GM23338 (cell line): ENCODE measurements around the gene EMC1. TPM values are rescaled to one million over a fixed set of nuclear protein-coding genes. Genes with fewer than 3 reads are reported as not detected.

Experiments
- ATAC-seq: fragments of 200-7000 bp; cut with Tn5 transposase; 3 replicates; pipeline ENCODE4 v1.9.1; 2020
- DNase-seq: peaks from one replicate; pipeline ENCODE4 v3.0.0-alpha.2; 2015; ENCODE audit warnings: low spot score
- H2AFZ ChIP-seq: fragments of 200-600 bp; sonication (generic); 2 replicates; pipeline ENCODE4 v1.8.0; 2016; ENCODE audit warnings: antibody characterized with exemption, mild to moderate bottlenecking, moderate library complexity
- H3F3A ChIP-seq: fragments of 200-600 bp; sonication (generic); replicated peaks from 2 replicates; pipeline ENCODE4 v1.8.0; 2017; ENCODE audit warnings: antibody characterized with exemption, mixed run types, low read depth
- H3K27ac ChIP-seq: fragments of 200-600 bp; sonication (generic); 2 replicates; pipeline ENCODE4 v1.6.1; 2016; ENCODE audit warnings: low read depth
- H3K27me3 ChIP-seq: fragments of 200-600 bp; sonication (generic); 2 replicates; pipeline ENCODE4 v1.8.0; 2016; ENCODE audit warnings: mild to moderate bottlenecking, mixed run types, moderate library complexity; ENCODE audit not compliant: insufficient read depth
- H3K36me3 ChIP-seq: fragments of 200-600 bp; sonication (generic); 2 replicates; pipeline ENCODE4 v1.8.0; 2016; ENCODE audit warnings: mild to moderate bottlenecking; ENCODE audit not compliant: insufficient read depth
- H3K4me1 ChIP-seq: fragments of 200-600 bp; sonication (generic); 2 replicates; pipeline ENCODE4 v1.8.0; 2016; ENCODE audit warnings: mild to moderate bottlenecking, moderate library complexity; ENCODE audit not compliant: insufficient read depth
- H3K4me2 ChIP-seq: fragments of 200-600 bp; sonication (generic); 2 replicates; pipeline ENCODE4 v1.7.1; 2017; ENCODE audit warnings: mixed run types
- H3K4me3 ChIP-seq: fragments of 200-600 bp; sonication (generic); 2 replicates; pipeline ENCODE4 v1.6.1; 2016; ENCODE audit warnings: mixed run types
- H3K79me2 ChIP-seq: fragments of 200-600 bp; sonication (generic); replicated peaks from 2 replicates; pipeline ENCODE4 v1.8.0; 2017; ENCODE audit warnings: mild to moderate bottlenecking; ENCODE audit not compliant: insufficient read depth
- H3K9me2 ChIP-seq: fragments of 200-600 bp; sonication (generic); 2 replicates; pipeline ENCODE4 v1.8.0; 2017; ENCODE audit not compliant: insufficient read depth
- H4K20me1 ChIP-seq: fragments of 200-600 bp; sonication (generic); replicated peaks from 2 replicates; pipeline ENCODE4 v1.8.0; 2017; ENCODE audit warnings: mild to moderate bottlenecking; ENCODE audit not compliant: insufficient read depth
- H3K27ac Mint-ChIP-seq: 2 replicates; pipeline ENCODE4 v1.8.0; 2020; ENCODE audit warnings: inconsistent platforms, mild to moderate bottlenecking, moderate library complexity, mixed read lengths
- H3K27me3 Mint-ChIP-seq: 3 replicates; pipeline ENCODE4 v1.8.0; 2022; ENCODE audit warnings: low read depth, mild to moderate bottlenecking, moderate library complexity, mixed read lengths, inconsistent platforms; ENCODE audit not compliant: insufficient read depth, poor library complexity
- H3K36me3 Mint-ChIP-seq: 3 replicates; pipeline ENCODE4 v1.8.0; 2021; ENCODE audit warnings: low read depth, mild to moderate bottlenecking, inconsistent platforms, moderate library complexity, mixed read lengths
- H3K4me1 Mint-ChIP-seq: 3 replicates; pipeline ENCODE4 v1.8.0; 2020; ENCODE audit warnings: mild to moderate bottlenecking, inconsistent platforms, mixed read lengths
- H3K4me3 Mint-ChIP-seq: 3 replicates; pipeline ENCODE4 v1.8.0; 2021; ENCODE audit warnings: moderate library complexity, mild to moderate bottlenecking, inconsistent platforms, mixed read lengths
- H3K9me3 Mint-ChIP-seq: 3 replicates; pipeline ENCODE4 v1.8.0; 2020; ENCODE audit warnings: moderate library complexity, mild to moderate bottlenecking, inconsistent platforms, mixed read lengths
- CREB1 ChIP-seq: fragments of 250-450 bp; sonication (Bioruptor Pico); IDR thresholded peaks from 2 replicates; pipeline ENCODE4 v1.5.0; 2020; ENCODE audit warnings: low read depth, mild to moderate bottlenecking, moderate library complexity
- EZH2 ChIP-seq: fragments of 200-600 bp; sonication (generic); IDR thresholded peaks from one replicate; pipeline ENCODE4 v1.8.0; 2017; ENCODE audit warnings: antibody characterized with exemption, mild to moderate bottlenecking, low read depth; ENCODE audit not compliant: unreplicated experiment
- EZH2phosphoT487 ChIP-seq: fragments of 200-600 bp; sonication (generic); IDR thresholded peaks from one replicate; pipeline ENCODE4 v1.8.1; 2018; ENCODE audit warnings: antibody characterized with exemption; ENCODE audit not compliant: unreplicated experiment
- JUNB ChIP-seq: IDR thresholded peaks from one replicate; pipeline ENCODE4 v1.6.1; 2016; ENCODE audit warnings: antibody characterized with exemption; ENCODE audit not compliant: unreplicated experiment
- NANOG ChIP-seq: IDR thresholded peaks from 2 replicates; pipeline ENCODE4 v1.6.1; 2016; ENCODE audit warnings: antibody characterized with exemption, borderline replicate concordance
- POLR2AphosphoS5 ChIP-seq: IDR thresholded peaks from 2 replicates; pipeline ENCODE4 v1.6.1; 2016; ENCODE audit warnings: antibody characterized with exemption, low read depth
- STAT1 ChIP-seq: IDR thresholded peaks from one replicate; pipeline ENCODE4 v1.6.1; 2016; ENCODE audit warnings: antibody characterized with exemption; ENCODE audit not compliant: unreplicated experiment
- ZNF114 ChIP-seq: fragments of 250-450 bp; sonication (Bioruptor Pico); IDR thresholded peaks from 2 replicates; pipeline ENCODE4 v1.5.0; 2020; ENCODE audit warnings: mild to moderate bottlenecking, moderate library complexity
- ZNF331 ChIP-seq: fragments of 250-450 bp; sonication (Bioruptor Pico); IDR thresholded peaks from 2 replicates; pipeline ENCODE4 v1.5.0; 2020; ENCODE audit warnings: low read depth, mild to moderate bottlenecking, moderate library complexity
- polyA plus RNA-seq: library from polyadenylated mRNA; unstranded; fragments of >200 nt; fragmentation: Nextera tagmentation; extraction: Ambion mirVana; gene quantifications from 2 replicates; pipeline ENCODE4 v1.2.1, GENCODE V29; 2016
- total RNA-seq: library from RNA; depleted of rRNA; stranded (reverse); fragments of >200 nt; shearing (Covaris generic); gene quantifications from 2 replicates; pipeline ENCODE4 v1.2.3, GENCODE V29; 2014
- TF ChIP-seq, protein P1 (sequence below): IDR thresholded peaks from 2 replicates; pipeline ENCODE4 v1.6.1; 2016; ENCODE audit warnings: antibody characterized with exemption
- TF ChIP-seq, protein P2 (sequence below), 2 experiments: fragments of 200-600 bp in 1 of 2; sonication (generic) in 1 of 2; conservative IDR thresholded peaks; 2 replicates each; pipeline versions ENCODE4 v1.5.1 to v1.6.1; 2016 to 2017; ENCODE audit warnings: antibody characterized with exemption in 2 of 2, low read depth in 2 of 2, mild to moderate bottlenecking in 2 of 2, moderate library complexity in 1 of 2
- TF ChIP-seq, protein P3 (sequence below): IDR thresholded peaks from one replicate; pipeline ENCODE4 v1.6.1; 2018; ENCODE audit warnings: antibody characterized with exemption; ENCODE audit not compliant: unreplicated experiment
- TF ChIP-seq, protein P4 (sequence below): fragments of 250-450 bp; sonication (Bioruptor Pico); IDR thresholded peaks from 2 replicates; pipeline ENCODE4 v1.5.0; 2020; ENCODE audit warnings: mild to moderate bottlenecking, moderate library complexity

EMC1 gene
- total and polyA plus RNA-seq, 2 experiments from 2014 or later, result 17.6 to 53.0 TPM

DNA sequence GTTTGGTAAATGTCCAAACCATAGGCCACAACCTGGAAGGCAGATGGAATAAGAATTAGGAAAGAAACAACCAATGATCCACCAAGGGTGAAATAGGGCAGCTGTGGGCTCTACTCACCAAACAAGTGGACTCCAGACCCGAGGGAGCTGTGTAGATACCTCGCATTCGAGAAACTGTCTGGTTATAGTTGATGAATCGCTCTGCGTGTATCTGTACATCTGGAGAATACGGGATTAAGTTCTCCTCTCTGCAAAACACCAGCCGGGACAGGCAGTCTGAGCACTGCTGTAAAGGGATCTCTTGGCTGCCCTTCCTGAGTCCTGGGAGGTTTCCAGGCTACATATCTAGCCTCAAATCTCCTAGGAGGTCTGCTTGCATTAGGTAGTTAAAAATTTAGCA lies 31.9 kb downstream of the EMC1 start:
- no peak overlapping the region for H3K4me3 ChIP-seq
- no peak for TF ChIP-seq STAT1
- no peak for TF ChIP-seq JUNB
- TF ChIP-seq, protein P1, sequence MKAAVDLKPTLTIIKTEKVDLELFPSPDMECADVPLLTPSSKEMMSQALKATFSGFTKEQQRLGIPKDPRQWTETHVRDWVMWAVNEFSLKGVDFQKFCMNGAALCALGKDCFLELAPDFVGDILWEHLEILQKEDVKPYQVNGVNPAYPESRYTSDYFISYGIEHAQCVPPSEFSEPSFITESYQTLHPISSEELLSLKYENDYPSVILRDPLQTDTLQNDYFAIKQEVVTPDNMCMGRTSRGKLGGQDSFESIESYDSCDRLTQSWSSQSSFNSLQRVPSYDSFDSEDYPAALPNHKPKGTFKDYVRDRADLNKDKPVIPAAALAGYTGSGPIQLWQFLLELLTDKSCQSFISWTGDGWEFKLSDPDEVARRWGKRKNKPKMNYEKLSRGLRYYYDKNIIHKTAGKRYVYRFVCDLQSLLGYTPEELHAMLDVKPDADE, result no peak
- no peak for TF ChIP-seq ZNF331
- TF ChIP-seq, protein P2, sequence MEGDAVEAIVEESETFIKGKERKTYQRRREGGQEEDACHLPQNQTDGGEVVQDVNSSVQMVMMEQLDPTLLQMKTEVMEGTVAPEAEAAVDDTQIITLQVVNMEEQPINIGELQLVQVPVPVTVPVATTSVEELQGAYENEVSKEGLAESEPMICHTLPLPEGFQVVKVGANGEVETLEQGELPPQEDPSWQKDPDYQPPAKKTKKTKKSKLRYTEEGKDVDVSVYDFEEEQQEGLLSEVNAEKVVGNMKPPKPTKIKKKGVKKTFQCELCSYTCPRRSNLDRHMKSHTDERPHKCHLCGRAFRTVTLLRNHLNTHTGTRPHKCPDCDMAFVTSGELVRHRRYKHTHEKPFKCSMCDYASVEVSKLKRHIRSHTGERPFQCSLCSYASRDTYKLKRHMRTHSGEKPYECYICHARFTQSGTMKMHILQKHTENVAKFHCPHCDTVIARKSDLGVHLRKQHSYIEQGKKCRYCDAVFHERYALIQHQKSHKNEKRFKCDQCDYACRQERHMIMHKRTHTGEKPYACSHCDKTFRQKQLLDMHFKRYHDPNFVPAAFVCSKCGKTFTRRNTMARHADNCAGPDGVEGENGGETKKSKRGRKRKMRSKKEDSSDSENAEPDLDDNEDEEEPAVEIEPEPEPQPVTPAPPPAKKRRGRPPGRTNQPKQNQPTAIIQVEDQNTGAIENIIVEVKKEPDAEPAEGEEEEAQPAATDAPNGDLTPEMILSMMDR (conservative IDR thresholded peaks at IDR 0.05; ENCODE audit: low read depth in 2 of 2), result no peak
- TF ChIP-seq, protein P3, sequence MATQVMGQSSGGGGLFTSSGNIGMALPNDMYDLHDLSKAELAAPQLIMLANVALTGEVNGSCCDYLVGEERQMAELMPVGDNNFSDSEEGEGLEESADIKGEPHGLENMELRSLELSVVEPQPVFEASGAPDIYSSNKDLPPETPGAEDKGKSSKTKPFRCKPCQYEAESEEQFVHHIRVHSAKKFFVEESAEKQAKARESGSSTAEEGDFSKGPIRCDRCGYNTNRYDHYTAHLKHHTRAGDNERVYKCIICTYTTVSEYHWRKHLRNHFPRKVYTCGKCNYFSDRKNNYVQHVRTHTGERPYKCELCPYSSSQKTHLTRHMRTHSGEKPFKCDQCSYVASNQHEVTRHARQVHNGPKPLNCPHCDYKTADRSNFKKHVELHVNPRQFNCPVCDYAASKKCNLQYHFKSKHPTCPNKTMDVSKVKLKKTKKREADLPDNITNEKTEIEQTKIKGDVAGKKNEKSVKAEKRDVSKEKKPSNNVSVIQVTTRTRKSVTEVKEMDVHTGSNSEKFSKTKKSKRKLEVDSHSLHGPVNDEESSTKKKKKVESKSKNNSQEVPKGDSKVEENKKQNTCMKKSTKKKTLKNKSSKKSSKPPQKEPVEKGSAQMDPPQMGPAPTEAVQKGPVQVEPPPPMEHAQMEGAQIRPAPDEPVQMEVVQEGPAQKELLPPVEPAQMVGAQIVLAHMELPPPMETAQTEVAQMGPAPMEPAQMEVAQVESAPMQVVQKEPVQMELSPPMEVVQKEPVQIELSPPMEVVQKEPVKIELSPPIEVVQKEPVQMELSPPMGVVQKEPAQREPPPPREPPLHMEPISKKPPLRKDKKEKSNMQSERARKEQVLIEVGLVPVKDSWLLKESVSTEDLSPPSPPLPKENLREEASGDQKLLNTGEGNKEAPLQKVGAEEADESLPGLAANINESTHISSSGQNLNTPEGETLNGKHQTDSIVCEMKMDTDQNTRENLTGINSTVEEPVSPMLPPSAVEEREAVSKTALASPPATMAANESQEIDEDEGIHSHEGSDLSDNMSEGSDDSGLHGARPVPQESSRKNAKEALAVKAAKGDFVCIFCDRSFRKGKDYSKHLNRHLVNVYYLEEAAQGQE, result no peak
- no peak for TF ChIP-seq ZNF114 (CRISPR knock-in tag)
- TF ChIP-seq, protein P4, sequence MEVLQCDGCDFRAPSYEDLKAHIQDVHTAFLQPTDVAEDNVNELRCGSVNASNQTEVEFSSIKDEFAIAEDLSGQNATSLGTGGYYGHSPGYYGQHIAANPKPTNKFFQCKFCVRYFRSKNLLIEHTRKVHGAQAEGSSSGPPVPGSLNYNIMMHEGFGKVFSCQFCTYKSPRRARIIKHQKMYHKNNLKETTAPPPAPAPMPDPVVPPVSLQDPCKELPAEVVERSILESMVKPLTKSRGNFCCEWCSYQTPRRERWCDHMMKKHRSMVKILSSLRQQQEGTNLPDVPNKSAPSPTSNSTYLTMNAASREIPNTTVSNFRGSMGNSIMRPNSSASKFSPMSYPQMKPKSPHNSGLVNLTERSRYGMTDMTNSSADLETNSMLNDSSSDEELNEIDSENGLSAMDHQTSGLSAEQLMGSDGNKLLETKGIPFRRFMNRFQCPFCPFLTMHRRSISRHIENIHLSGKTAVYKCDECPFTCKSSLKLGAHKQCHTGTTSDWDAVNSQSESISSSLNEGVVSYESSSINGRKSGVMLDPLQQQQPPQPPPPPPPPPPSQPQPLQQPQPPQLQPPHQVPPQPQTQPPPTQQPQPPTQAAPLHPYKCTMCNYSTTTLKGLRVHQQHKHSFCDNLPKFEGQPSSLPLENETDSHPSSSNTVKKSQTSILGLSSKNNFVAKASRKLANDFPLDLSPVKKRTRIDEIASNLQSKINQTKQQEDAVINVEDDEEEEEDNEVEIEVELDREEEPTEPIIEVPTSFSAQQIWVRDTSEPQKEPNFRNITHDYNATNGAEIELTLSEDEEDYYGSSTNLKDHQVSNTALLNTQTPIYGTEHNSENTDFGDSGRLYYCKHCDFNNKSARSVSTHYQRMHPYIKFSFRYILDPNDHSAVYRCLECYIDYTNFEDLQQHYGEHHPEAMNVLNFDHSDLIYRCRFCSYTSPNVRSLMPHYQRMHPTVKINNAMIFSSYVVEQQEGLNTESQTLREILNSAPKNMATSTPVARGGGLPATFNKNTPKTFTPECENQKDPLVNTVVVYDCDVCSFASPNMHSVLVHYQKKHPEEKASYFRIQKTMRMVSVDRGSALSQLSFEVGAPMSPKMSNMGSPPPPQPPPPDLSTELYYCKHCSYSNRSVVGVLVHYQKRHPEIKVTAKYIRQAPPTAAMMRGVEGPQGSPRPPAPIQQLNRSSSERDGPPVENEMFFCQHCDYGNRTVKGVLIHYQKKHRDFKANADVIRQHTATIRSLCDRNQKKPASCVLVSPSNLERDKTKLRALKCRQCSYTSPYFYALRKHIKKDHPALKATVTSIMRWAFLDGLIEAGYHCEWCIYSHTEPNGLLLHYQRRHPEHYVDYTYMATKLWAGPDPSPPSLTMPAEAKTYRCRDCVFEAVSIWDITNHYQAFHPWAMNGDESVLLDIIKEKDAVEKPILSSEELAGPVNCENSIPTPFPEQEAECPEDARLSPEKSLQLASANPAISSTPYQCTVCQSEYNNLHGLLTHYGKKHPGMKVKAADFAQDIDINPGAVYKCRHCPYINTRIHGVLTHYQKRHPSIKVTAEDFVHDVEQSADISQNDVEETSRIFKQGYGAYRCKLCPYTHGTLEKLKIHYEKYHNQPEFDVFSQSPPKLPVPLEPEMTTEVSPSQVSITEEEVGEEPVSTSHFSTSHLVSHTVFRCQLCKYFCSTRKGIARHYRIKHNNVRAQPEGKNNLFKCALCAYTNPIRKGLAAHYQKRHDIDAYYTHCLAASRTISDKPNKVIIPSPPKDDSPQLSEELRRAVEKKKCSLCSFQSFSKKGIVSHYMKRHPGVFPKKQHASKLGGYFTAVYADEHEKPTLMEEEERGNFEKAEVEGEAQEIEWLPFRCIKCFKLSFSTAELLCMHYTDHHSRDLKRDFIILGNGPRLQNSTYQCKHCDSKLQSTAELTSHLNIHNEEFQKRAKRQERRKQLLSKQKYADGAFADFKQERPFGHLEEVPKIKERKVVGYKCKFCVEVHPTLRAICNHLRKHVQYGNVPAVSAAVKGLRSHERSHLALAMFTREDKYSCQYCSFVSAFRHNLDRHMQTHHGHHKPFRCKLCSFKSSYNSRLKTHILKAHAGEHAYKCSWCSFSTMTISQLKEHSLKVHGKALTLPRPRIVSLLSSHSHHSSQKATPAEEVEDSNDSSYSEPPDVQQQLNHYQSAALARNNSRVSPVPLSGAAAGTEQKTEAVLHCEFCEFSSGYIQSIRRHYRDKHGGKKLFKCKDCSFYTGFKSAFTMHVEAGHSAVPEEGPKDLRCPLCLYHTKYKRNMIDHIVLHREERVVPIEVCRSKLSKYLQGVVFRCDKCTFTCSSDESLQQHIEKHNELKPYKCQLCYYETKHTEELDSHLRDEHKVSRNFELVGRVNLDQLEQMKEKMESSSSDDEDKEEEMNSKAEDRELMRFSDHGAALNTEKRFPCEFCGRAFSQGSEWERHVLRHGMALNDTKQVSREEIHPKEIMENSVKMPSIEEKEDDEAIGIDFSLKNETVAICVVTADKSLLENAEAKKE (CRISPR knock-in tag), result no peak
- TF ChIP-seq POLR2AphosphoS5, result no peak
- no peak for TF ChIP-seq CREB1 (CRISPR knock-in tag)
- TF ChIP-seq EZH2, result no peak
- TF ChIP-seq NANOG, result no peak
- no peak for TF ChIP-seq EZH2phosphoT487
- ATAC-seq (no peak), DNase-seq (no peak)
- H3K9me3 Mint-ChIP-seq, result no peaks in the 10 kb centered on the region
- H2AFZ ChIP-seq, result no peak overlapping the region
- H3K79me2 ChIP-seq, result peaks cover 6% of the 10 kb centered on the region; the same call in 1 of the 2 replicates
- peaks cover 31% of the 10 kb centered on the region for H4K20me1 ChIP-seq
- H3K36me3 Mint-ChIP-seq, result peaks cover 73% of the 10 kb centered on the region
- peaks cover 41% of the 10 kb centered on the region for H3K36me3 ChIP-seq
- no peaks in the 10 kb centered on the region for H3K4me1 Mint-ChIP-seq
- no peaks in the 10 kb centered on the region for H3K27me3 ChIP-seq
- no peaks in the 10 kb centered on the region for H3F3A ChIP-seq
- no peak overlapping the region for H3K27ac ChIP-seq
- H3K27me3 Mint-ChIP-seq, result peaks cover 2% of the 10 kb centered on the region
- no peaks in the 10 kb centered on the region for H3K9me2 ChIP-seq
- H3K4me1 ChIP-seq, result no peaks in the 10 kb centered on the region
- no peak overlapping the region for H3K27ac Mint-ChIP-seq
- H3K4me3 Mint-ChIP-seq, result no peak overlapping the region
- no peak overlapping the region for H3K4me2 ChIP-seq
